SJSA1 (cell line): Measurements from ENCODE around the gene GABRB1. TPM values are rescaled to one million over a fixed set of nuclear protein-coding genes. Genes with fewer than 3 reads are reported as not detected.
A peak's percentile ranks its signal among the peaks of the same experiment; 100 is the strongest.

ENCODE experiments used
- DNase-seq, 2 experiments: peaks; one replicate each; pipeline ENCODE4 v3.0.0-alpha.2; 2015 to 2020; ENCODE audit warnings: low spot score in 2 of 2, low read depth in 1 of 2
- H3K27ac ChIP-seq: fragments of 250-450 bp; sonication (Bioruptor Pico); 2 replicates; pipeline ENCODE4 v1.5.1; 2020; ENCODE audit warnings: mild to moderate bottlenecking, moderate library complexity
- H3K27me3 ChIP-seq: fragments of 250-450 bp; sonication (Bioruptor Pico); replicated peaks from 2 replicates; pipeline ENCODE4 v1.5.1; 2020; ENCODE audit warnings: mild to moderate bottlenecking, moderate library complexity
- H3K36me3 ChIP-seq: fragments of 250-450 bp; sonication (Bioruptor Pico); 2 replicates; pipeline ENCODE4 v1.5.1; 2020; ENCODE audit warnings: mild to moderate bottlenecking
- H3K4me1 ChIP-seq: fragments of 250-450 bp; sonication (Bioruptor Pico); replicated peaks from 2 replicates; pipeline ENCODE4 v1.6.1; 2021; ENCODE audit warnings: mild to moderate bottlenecking
- H3K4me3 ChIP-seq: fragments of 250-450 bp; sonication (Bioruptor Pico); 2 replicates; pipeline ENCODE4 v1.5.1; 2020; ENCODE audit warnings: mild to moderate bottlenecking
- H3K9me3 ChIP-seq: fragments of 250-450 bp; sonication (Bioruptor Pico); replicated peaks from 2 replicates; pipeline ENCODE4 v1.5.1; 2020; ENCODE audit warnings: mild to moderate bottlenecking
- total RNA-seq: library from RNA; depleted of rRNA; stranded (reverse); fragments of >200 nt; shearing (Covaris generic); gene quantifications from 2 replicates; pipeline ENCODE4 v1.2.3, GENCODE V29; 2014

The GABRB1 gene
- total RNA-seq, 1 experiment from 2014 or later: not detected

DNA sequence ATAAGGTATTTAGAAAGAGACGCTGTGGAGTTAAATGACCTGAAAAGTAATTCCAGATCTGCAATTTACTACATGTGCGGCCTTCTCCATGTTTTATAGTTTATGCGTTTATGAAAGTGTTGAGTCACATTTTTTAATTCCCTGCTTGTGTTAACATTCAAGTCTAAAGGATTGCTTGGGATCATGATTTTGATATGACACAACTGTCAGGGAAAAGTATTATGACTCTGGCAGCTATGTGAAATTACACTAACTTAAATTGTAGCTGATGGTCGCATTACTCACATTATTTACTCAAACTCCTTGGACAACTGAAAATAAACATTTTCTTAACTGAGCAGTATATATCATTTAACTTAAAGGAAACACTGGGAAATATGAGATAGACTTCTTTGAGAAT lies 14.3 kb upstream of the GABRB1 start:
- no peaks in the 10 kb centered on the region for H3K36me3 ChIP-seq
- peak in 1 of 2 experiments; percentile 1 for DNase-seq
- 0 out of 2 replicates have a peak, but pooled peaks cover 3% of the 10 kb centered on the region for H3K4me1 ChIP-seq
- H3K27me3 ChIP-seq: no peaks in the 10 kb centered on the region
- H3K27ac ChIP-seq: no peak overlapping the region
- H3K9me3 ChIP-seq: no peaks in the 10 kb centered on the region
- H3K4me3 ChIP-seq: no peak overlapping the region

DNA sequence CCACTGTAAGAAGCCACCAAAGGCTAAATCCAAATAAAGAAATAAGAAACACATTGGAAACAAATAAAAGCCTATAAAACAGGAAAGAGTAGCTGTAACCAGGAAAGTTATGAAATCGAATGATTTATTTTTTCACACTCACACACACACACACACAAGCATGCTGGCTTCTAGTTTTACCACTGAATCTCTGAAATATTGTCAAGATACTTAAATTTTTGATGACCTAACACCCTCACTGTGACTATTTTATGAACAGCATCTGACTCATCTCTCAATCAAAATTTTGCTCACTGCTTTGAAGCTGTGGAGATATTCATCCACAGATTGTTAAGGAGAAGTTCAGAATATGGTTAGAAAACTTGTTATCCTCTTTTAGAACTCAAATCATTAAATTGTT lies 13.9 kb upstream of the GABRB1 start:
- no peak overlapping the region for H3K4me3 ChIP-seq
- no peak overlapping the region for H3K27ac ChIP-seq
- no peaks in the 10 kb centered on the region for H3K36me3 ChIP-seq
- no peak for DNase-seq
- H3K27me3 ChIP-seq: no peaks in the 10 kb centered on the region
- 0 out of 2 replicates have a peak, but pooled peaks cover 3% of the 10 kb centered on the region for H3K4me1 ChIP-seq
- no peaks in the 10 kb centered on the region for H3K9me3 ChIP-seq

DNA sequence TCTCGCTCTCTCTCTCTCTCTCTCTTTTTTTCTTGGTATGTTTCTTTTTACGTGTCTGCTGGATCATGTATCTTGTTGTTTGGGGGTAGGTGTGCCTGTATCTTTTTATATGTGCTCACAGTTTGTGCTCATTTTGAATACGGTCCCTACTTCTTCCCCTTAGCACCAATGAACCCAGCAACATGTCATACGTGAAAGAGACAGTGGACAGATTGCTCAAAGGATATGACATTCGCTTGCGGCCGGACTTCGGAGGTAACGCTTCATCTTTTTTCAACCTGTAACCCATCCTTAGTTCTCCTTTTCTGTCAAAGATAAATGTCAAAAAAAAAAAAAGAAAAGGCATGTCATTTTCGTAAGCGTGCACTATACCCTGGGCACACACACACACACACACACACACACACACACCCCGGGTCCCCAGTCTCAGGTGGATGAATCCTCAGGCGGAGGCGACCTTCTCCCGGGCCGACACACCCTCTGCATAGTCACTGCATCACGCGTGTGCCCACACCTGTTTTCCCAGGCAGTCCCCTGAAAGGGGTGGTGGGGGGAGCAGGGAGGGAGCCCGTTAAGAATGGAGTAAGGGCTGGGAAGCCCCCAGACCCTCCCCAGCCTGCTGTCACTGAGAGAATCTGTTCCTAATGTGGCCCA lies 511 bp downstream of the GABRB1 start:
- peaks cover 3% of the 10 kb centered on the region; the same call in 1 of the 2 replicates for H3K27me3 ChIP-seq
- DNase-seq: no peak
- H3K4me1 ChIP-seq: no peaks in the 10 kb centered on the region
- no peak overlapping the region for H3K27ac ChIP-seq
- H3K9me3 ChIP-seq: no peaks in the 10 kb centered on the region
- H3K36me3 ChIP-seq: no peaks in the 10 kb centered on the region
- H3K4me3 ChIP-seq: peak overlapping the region; percentile 35

DNA sequence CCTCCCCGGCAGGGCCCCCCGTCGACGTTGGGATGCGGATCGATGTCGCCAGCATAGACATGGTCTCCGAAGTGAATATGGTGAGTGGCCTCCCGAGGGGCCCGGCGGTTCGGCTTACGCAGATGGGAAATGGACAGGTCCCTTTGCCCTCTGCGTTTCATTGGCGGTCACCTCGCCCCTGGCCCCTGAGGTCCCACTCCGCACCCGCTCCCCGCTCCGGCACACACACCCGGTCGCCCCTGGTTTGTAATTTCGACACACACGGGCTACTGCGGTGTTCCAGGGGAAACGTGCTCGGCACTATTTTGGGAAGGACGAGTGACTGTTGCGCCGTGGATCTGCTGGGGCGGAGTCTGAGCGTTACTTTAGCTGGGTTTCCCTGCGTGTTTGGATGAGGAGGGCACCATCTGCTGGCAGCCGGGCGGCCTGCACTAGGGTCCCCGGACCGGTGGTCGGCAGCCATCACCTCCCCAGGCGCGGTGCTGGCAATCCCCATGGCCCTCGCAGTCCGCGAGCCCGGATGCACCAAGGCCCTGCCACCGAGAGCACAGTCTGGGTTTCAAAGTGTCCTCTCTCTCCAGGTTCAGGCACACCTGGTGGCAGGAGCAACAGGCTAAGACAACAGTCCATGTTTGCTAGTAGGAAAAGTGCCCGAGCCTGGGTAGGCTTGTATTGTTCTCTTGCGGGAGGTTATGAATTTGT lies 1.2 kb downstream of the GABRB1 start:
- peak overlapping the region; percentile 35 for H3K4me3 ChIP-seq
- H3K27me3 ChIP-seq: peaks cover 3% of the 10 kb centered on the region; the same call in 1 of the 2 replicates
- H3K27ac ChIP-seq: no peak overlapping the region
- H3K9me3 ChIP-seq: no peaks in the 10 kb centered on the region
- DNase-seq: peak; percentile 26 to 42
- no peaks in the 10 kb centered on the region for H3K4me1 ChIP-seq
- H3K36me3 ChIP-seq: no peaks in the 10 kb centered on the region

DNA sequence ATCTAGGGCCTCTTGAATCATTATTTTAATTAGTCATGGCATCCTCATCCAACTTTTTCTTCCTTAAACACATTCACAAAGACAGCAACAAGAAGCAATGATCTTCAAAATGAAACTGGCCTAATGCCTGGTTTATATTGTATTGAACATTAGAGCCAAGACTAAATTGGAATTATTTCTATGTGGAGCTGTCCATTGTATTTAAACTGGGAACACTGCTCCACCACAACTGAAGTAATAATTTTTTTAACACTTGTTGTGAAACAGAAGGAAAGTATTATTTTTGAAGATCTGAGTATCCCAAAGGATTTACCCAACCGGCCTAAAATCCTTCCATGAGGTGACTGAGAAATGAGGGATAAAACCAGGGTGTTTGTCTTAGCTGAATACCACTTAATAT lies 6.9 kb downstream of the GABRB1 start:
- DNase-seq: no peak
- no peaks in the 10 kb centered on the region for H3K9me3 ChIP-seq
- H3K4me1 ChIP-seq: no peaks in the 10 kb centered on the region

DNA sequence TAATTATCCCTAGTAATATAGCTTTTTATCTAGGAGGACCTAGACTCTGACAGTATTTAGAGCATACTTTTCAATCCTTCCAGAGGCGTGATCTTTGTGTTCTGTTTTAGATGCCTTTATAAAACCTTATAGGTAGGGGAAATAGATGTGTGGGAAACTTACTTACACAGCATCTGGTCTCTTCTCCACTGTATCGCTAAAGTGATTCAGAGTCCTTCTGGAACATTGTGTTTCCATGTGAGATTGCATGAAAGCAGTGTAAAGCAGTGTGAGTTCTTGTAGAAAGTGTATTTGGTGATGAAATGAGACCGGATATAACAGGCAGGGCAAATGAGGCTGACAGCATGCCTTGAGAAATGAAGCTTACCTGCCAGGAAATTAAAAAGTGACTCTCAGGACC lies 9.5 kb downstream of the GABRB1 start:
- Histone ChIP-seq H3K4me3 (no peak overlapping the region), H3K27ac (no peak overlapping the region), H3K36me3 (no peaks in the 10 kb centered on the region), H3K9me3 (no peaks in the 10 kb centered on the region), H3K27me3 (no peaks in the 10 kb centered on the region), H3K4me1 (no peaks in the 10 kb centered on the region)
- DNase-seq: no peak

More for the DNA sequence above, 6.9 kb downstream of the GABRB1 start:
- Histone ChIP-seq H3K4me3 (no peak overlapping the region), H3K27ac (no peak overlapping the region), H3K27me3 (0 out of 2 replicates have a peak, but pooled peaks cover 3% of the 10 kb centered on the region), H3K36me3 (no peaks in the 10 kb centered on the region)

DNA sequence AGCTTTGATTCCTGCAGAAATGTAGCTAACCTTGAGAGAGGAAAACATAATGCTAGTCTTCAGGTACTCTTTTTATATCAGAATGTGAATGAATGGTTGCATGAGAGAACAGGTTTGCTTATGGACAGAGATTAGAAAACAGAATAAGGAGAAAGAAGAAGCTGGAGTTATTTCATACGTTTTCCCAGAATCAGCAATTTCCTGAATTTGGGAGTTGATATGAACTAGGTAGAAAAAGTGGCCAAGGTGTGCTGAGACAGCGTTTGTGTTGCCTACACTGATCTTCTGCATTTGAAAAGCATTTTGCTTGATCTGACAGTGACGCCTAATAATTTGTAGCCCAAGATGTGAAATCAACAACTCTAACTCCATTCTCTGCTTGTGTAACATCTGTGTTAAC lies 12.5 kb downstream of the GABRB1 start:
- Histone ChIP-seq H3K36me3 (no peaks in the 10 kb centered on the region), H3K4me3 (no peak overlapping the region), H3K27me3 (no peaks in the 10 kb centered on the region), H3K27ac (no peak overlapping the region), H3K9me3 (no peaks in the 10 kb centered on the region), H3K4me1 (no peaks in the 10 kb centered on the region)
- DNase-seq: no peak

DNA sequence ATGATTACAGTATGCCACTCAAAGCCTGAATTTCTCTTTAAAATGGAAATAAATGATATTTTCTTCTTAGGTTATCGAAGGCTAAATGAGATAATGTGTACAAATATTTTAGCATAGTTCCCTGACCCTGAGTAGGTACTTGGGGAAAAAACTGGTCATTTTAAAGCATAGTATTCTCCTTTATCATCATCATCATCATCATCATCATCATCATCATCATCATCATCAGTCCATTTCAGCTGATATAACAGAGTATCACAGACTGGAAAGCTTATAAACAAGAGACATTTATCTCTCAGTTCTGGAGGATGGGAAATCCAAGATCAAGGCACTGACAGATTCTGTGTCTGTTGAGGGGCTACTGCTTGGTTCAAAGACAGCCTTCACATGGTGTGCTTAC lies 13.9 kb downstream of the GABRB1 start:
- Histone ChIP-seq H3K4me3 (no peak overlapping the region), H3K9me3 (no peaks in the 10 kb centered on the region), H3K36me3 (no peaks in the 10 kb centered on the region), H3K4me1 (no peaks in the 10 kb centered on the region), H3K27ac (no peak overlapping the region), H3K27me3 (no peaks in the 10 kb centered on the region)
- no peak for DNase-seq

DNA sequence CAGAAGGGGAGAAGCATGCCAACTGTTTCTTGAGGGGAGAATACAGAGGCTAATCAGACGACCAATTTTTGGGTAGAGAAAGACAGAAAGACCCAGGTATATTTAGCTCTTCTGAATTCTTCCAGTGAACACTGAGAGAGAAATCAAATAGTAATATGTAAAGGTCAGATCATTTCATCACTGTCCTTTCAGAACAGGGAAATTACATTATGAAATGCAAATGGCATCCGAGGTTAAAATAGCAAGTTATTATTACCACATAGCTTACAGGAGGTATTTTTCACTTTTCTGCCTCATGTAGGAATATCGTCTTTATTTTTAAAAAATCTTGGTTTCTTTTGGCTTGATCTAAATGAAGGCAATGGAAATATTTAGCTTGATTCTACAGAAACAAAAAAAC lies 18.0 kb downstream of the GABRB1 start:
- H3K27me3 ChIP-seq: no peaks in the 10 kb centered on the region
- H3K9me3 ChIP-seq: no peaks in the 10 kb centered on the region
- DNase-seq: no peak
- H3K27ac ChIP-seq: no peak overlapping the region
- no peaks in the 10 kb centered on the region for H3K36me3 ChIP-seq
- H3K4me3 ChIP-seq: no peak overlapping the region
- no peaks in the 10 kb centered on the region for H3K4me1 ChIP-seq

DNA sequence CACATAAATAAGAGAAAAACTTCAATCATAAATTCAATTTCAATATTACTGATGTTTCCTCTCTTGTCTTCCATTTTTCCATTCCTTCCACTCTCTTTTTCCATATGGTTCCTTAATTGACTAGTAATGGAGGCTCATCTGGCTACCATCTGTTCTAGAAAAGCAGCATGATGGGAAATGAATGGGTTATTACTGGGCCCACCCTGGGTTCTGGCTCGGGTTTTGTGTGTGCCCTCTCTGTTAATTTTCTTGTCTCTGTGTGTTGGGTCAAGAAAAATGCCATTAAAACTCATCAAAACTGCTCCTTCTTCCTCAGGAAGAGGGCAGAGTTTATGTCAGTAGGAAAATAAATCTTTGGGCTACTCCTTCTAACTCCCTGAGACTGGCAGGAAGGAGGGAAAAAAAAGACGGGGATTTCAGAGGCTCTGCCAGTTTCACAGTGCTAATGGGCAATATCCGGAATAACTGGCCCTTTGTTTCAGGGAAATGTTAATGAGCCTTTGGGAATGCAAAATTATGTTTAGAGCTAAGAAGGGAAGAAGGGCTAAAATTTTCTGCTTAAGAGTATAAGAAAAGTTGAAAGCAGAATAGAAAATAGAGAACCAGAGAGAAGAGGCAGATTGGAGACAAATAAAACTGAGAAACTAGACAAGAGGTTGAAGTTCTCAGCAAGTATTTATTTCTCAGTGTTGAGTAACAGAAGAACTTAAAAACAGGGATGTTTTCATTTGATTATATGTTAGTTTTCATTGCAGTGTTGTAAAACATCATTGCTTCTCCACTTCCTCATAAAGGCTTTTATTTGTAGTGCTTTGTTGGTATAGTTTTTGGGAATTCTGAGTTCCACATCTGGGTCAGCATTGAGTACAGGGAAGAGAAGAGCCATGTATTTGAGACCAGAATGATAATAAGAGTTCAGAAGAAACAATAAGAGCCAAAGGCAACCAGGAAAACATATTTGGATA lies 19.7 kb downstream of the GABRB1 start:
- no peak overlapping the region for H3K4me3 ChIP-seq
- H3K9me3 ChIP-seq: no peaks in the 10 kb centered on the region
- no peaks in the 10 kb centered on the region for H3K4me1 ChIP-seq
- H3K27ac ChIP-seq: no peak overlapping the region
- H3K36me3 ChIP-seq: no peaks in the 10 kb centered on the region
- H3K27me3 ChIP-seq: no peaks in the 10 kb centered on the region
- DNase-seq: no peak

DNA sequence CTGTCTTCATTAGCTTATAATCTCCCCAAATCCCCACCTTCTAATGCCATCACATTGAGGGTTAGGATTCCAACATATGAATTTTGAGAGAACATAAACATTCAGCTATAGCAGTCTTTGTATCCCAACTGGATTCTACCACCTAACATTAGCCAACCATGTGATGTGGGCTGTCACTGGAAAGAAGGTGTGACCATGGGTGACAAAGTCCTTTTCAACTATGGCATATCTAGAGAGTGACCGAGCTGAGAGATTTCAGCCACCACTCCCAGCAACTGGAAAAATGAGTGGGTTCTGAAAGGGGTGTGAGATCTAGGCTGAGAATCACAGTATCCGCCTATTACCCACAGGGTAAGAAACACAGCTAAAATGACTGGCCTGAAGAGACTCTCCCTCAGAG lies 22.1 kb downstream of the GABRB1 start:
- Histone ChIP-seq H3K36me3 (no peaks in the 10 kb centered on the region), H3K27ac (no peak overlapping the region), H3K4me1 (no peaks in the 10 kb centered on the region), H3K9me3 (no peaks in the 10 kb centered on the region), H3K4me3 (no peak overlapping the region), H3K27me3 (no peaks in the 10 kb centered on the region)
- DNase-seq: no peak

DNA sequence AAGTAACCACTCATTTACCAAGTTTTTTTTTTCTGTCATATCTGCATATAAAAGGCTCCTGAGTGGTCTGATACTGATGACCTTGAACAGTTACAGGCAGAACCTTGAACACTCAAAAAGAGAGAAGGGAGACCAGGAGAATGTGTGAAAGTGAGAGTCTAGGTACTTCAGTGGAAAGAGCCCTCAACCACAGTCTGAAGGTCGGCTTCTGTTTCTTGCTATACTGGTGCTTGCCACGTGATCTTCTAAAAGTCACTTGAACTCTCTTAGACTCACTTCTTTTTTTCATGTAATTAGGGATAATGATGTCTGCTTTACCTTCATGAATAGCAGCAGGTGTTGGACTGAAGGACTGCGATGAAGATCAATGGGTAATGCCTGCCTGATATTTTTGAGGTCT lies 22.8 kb downstream of the GABRB1 start:
- Histone ChIP-seq H3K4me3 (no peak overlapping the region), H3K4me1 (no peaks in the 10 kb centered on the region), H3K9me3 (no peaks in the 10 kb centered on the region), H3K27ac (no peak overlapping the region), H3K27me3 (no peaks in the 10 kb centered on the region), H3K36me3 (no peaks in the 10 kb centered on the region)
- DNase-seq: no peak

DNA sequence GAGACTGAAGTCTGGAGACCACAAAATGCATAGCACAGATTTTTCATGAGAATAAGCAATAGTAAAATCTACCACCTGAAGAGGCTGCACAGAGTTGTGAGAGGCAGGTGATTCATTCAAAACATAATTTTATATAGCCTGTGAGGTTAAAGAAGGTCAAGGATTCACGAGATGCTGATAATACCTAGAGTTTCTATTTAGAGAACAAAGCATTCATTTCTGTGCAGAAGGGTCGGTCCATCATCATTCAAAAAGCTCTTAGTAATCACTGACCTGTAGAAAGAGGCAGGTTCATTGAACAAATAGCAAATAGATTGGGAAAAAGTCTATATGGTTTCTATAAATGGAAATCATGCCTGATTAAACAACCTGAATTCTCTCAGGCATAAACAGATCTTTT lies 26.6 kb downstream of the GABRB1 start:
- Histone ChIP-seq H3K36me3 (no peaks in the 10 kb centered on the region), H3K4me3 (no peak overlapping the region), H3K9me3 (no peaks in the 10 kb centered on the region), H3K27ac (no peak overlapping the region), H3K27me3 (no peaks in the 10 kb centered on the region), H3K4me1 (0 out of 2 replicates have a peak, but pooled peaks cover 3% of the 10 kb centered on the region)
- DNase-seq: no peak

DNA sequence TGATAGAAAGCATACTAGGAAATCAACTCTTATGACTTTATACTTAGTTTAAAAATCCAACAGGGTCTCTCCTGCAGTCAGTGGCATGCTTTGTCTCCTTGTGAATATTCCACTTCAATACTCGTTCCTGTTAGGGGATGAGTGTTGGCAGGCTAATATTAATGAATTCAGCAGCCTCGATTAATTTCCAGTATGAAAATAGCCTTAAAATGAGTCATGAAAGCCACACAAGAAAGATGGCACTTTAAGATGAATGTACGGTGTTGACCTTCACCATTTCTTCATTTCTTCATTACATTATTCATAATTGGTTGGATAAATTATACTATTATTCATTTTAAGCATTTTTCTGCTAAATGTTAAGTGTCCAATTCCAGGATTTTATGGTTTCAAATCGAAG lies 29.2 kb downstream of the GABRB1 start:
- 0 out of 2 replicates have a peak, but pooled peaks cover 3% of the 10 kb centered on the region for H3K4me1 ChIP-seq
- H3K36me3 ChIP-seq: no peaks in the 10 kb centered on the region
- H3K4me3 ChIP-seq: no peak overlapping the region
- no peaks in the 10 kb centered on the region for H3K27me3 ChIP-seq
- no peaks in the 10 kb centered on the region for H3K9me3 ChIP-seq
- H3K27ac ChIP-seq: no peak overlapping the region
- DNase-seq: no peak
